HCT116 (cell line): ENCODE data around the gene SLC9A9. TPM values are rescaled to one million over a fixed set of nuclear protein-coding genes. Genes with fewer than 3 reads are reported as not detected.

Experiments
- ATAC-seq: fragments of 200-7000 bp; cut with Tn5 transposase; 2 replicates; pipeline ENCODE4 v1.9.1; 2020; ENCODE audit warnings: mild to moderate bottlenecking, moderate library complexity
- BruUV-seq: library from RNA; stranded (reverse); fragments of 400-500 nt; replicated peaks from 2 replicates; lab custom pipeline; 2021; lab: Mats Ljungman, UMichigan
- CTCF ChIA-PET: fragments of 300-600 bp; sonication (Branson Sonifier 250); formaldehyde crosslinking; loops from one replicate; lab custom pipeline; 2021; ENCODE audit warnings: antibody characterized with exemption; lab: Charles Lee
- POLR2A ChIA-PET: fragments of 300-600, 350-600 bp; sonication (Branson Sonifier 250); formaldehyde crosslinking; loops from one replicate; lab custom pipeline; 2021; ENCODE audit warnings: antibody characterized with exemption; lab: Charles Lee
- RAD21 ChIA-PET, 2 experiments: fragments of 300-600 bp; sonication (Branson Sonifier 250); formaldehyde crosslinking; loops; one replicate each; lab custom pipeline; 2023; ENCODE audit warnings: low total read pairs in 2 of 2; ENCODE audit not compliant: uncharacterized antibody in 2 of 2, unreplicated experiment in 2 of 2, low non-redundant PET in 1 of 2; lab: Charles Lee
- DNase-seq: peaks from one replicate; pipeline ENCODE4 v3.0.0-alpha.2; 2010; ENCODE audit warnings: low read depth, low spot score
- H2AFZ ChIP-seq: fragments of 200-600 bp; shearing (Covaris generic), sonication (generic); 2 replicates; pipeline ENCODE4 v1.6.1; 2017; ENCODE audit warnings: low read depth, mixed run types, mixed read lengths, antibody characterized with exemption, low read length; ENCODE audit not compliant: poor library complexity, severe bottlenecking
- H3K27ac ChIP-seq: 2 replicates; pipeline ENCODE4 v1.5.1; 2012; ENCODE audit warnings: low read depth, low read length
- H3K27me3 ChIP-seq: fragments of 200-600 bp; sonication (generic); 2 replicates; pipeline ENCODE4 v1.6.1; 2016; ENCODE audit warnings: mixed run types, low read length, mixed read lengths; ENCODE audit not compliant: insufficient read depth
- H3K36me3 ChIP-seq, 2 experiments: fragments of 200-500 bp in 1 of 2; fragments of 200-600 bp in 1 of 2; sonication (Bioruptor generic) in 1 of 2; sonication (generic) in 1 of 2; 2 replicates each; pipeline versions ENCODE4 v1.5.1 to v1.6.1; 2014 to 2016; ENCODE audit warnings: low read length in 2 of 2, inconsistent platforms in 1 of 2, mixed read lengths in 1 of 2, mixed run types in 1 of 2; ENCODE audit not compliant: insufficient read depth in 2 of 2, control insufficient read depth in 1 of 2
- H3K4me1 ChIP-seq, 2 experiments: fragments of 200-600 bp in 1 of 2; sonication (generic) in 1 of 2; 2 replicates each; pipeline versions ENCODE4 v1.5.1 to v1.6.1; 2012 to 2017; ENCODE audit warnings: low read length in 2 of 2, inconsistent platforms in 1 of 2, mild to moderate bottlenecking in 1 of 2, mixed read lengths in 1 of 2, mixed run types in 1 of 2, moderate library complexity in 1 of 2; ENCODE audit not compliant: insufficient read depth in 2 of 2, control insufficient read depth in 1 of 2
- H3K4me2 ChIP-seq: fragments of 200-600 bp; sonication (generic); 2 replicates; pipeline ENCODE4 v1.6.1; 2017; ENCODE audit warnings: mixed run types, low read length, mixed read lengths
- H3K4me3 ChIP-seq, 2 experiments: fragments of 200-600 bp in 1 of 2; sonication (generic) in 1 of 2; replicated peaks in 1 of 2; 2 replicates each; pipeline ENCODE4 v1.5.1; 2011 to 2016; ENCODE audit warnings: low read length in 2 of 2, control low read depth in 1 of 2, low read depth in 1 of 2, mild to moderate bottlenecking in 1 of 2, mixed read lengths in 1 of 2, mixed run types in 1 of 2
- H3K79me2 ChIP-seq: fragments of 200-600 bp; sonication (generic); 2 replicates; pipeline ENCODE4 v1.6.1; 2017; ENCODE audit warnings: mild to moderate bottlenecking, mixed run types, low read length, moderate library complexity, mixed read lengths; ENCODE audit not compliant: insufficient read depth
- H3K9ac ChIP-seq: fragments of 200-600 bp; sonication (generic); 2 replicates; pipeline ENCODE4 v1.6.1; 2016; ENCODE audit warnings: low read length, mixed read lengths
- H3K9me2 ChIP-seq: fragments of 200-600 bp; sonication (generic), shearing (Covaris generic); 2 replicates; pipeline ENCODE4 v1.6.1; 2017; ENCODE audit warnings: mixed run types, mild to moderate bottlenecking, moderate library complexity; ENCODE audit not compliant: insufficient read depth
- H3K9me3 ChIP-seq, 2 experiments: fragments of 200-500 bp in 1 of 2; fragments of 200-600 bp in 1 of 2; sonication (Bioruptor generic) in 1 of 2; sonication (generic) in 1 of 2; 2 replicates each; pipeline ENCODE4 v1.6.1; 2014 to 2017; ENCODE audit warnings: low read length in 2 of 2, mixed read lengths in 2 of 2, inconsistent platforms in 1 of 2, low read depth in 1 of 2, mild to moderate bottlenecking in 1 of 2, mixed run types in 1 of 2, moderate library complexity in 1 of 2; ENCODE audit not compliant: control insufficient read depth in 1 of 2, insufficient read depth in 1 of 2
- H4K20me1 ChIP-seq: fragments of 200-600 bp; sonication (generic), shearing (Covaris generic); 2 replicates; pipeline ENCODE4 v1.6.1; 2017; ENCODE audit warnings: mixed run types, mild to moderate bottlenecking, moderate library complexity; ENCODE audit not compliant: insufficient read depth
- CBX3 ChIP-seq: IDR thresholded peaks from 2 replicates; pipeline ENCODE4 v1.6.1; 2012; ENCODE audit warnings: low read depth
- ELF1 ChIP-seq: IDR thresholded peaks from 2 replicates; pipeline ENCODE4 v1.6.1; 2012; ENCODE audit warnings: low read depth, borderline replicate concordance
- EZH2 ChIP-seq: fragments of 200-600 bp; sonication (generic); IDR thresholded peaks from 2 replicates; pipeline ENCODE4 v1.6.1; 2017; ENCODE audit warnings: antibody characterized with exemption, mixed run types
- FOSL1 ChIP-seq: IDR thresholded peaks from 2 replicates; pipeline ENCODE4 v1.6.1; 2012; ENCODE audit warnings: low read depth
- JUND ChIP-seq: IDR thresholded peaks from 2 replicates; pipeline ENCODE4 v1.6.1; 2012
- MAX ChIP-seq: IDR thresholded peaks from 2 replicates; pipeline ENCODE4 v1.6.1; 2012
- POLR2A ChIP-seq: IDR thresholded peaks from 2 replicates; pipeline ENCODE4 v1.7.0; 2011; ENCODE audit warnings: borderline replicate concordance; ENCODE audit not compliant: insufficient read depth, insufficient read length; ENCODE audit errors: extremely low read depth
- POLR2AphosphoS5 ChIP-seq: IDR thresholded peaks from 2 replicates; pipeline ENCODE4 v1.6.1; 2011; ENCODE audit warnings: mild to moderate bottlenecking, low read depth, low read length, moderate library complexity
- RAD21 ChIP-seq: IDR thresholded peaks from 2 replicates; pipeline ENCODE4 v1.6.1; 2012; ENCODE audit warnings: low read depth, mild to moderate bottlenecking
- SIN3A ChIP-seq: IDR thresholded peaks from 2 replicates; pipeline ENCODE4 v1.6.1; 2012; ENCODE audit warnings: low read depth
- SP1 ChIP-seq: IDR thresholded peaks from 2 replicates; pipeline ENCODE4 v1.6.1; 2012; ENCODE audit warnings: low read depth
- SRF ChIP-seq: IDR thresholded peaks from 2 replicates; pipeline ENCODE4 v1.6.1; 2012; ENCODE audit warnings: low read depth
- TCF7L2 ChIP-seq: IDR thresholded peaks from 2 replicates; pipeline ENCODE4 v1.7.0; 2011; ENCODE audit warnings: borderline replicate concordance, inconsistent platforms; ENCODE audit not compliant: insufficient read depth, insufficient read length; ENCODE audit errors: extremely low read depth
- ZFX ChIP-seq: fragments of 450-650 bp; IDR thresholded peaks from 2 replicates; pipeline ENCODE4 v1.6.1; 2017
- intact Hi-C: fragments of 100-400 bp; cut with micrococcal nuclease; formaldehyde crosslinking; loops from 2 replicates; pipeline ENCODE4 v1.10.0; 2022
- total RNA-seq: library from RNA; stranded (reverse); gene quantifications from one replicate; pipeline ENCODE4 v1.2.1, GENCODE V29; 2021; ENCODE audit not compliant: unreplicated experiment
- TF ChIP-seq, protein P1 (sequence below): IDR thresholded peaks from 2 replicates; pipeline ENCODE4 v1.6.1; 2012; ENCODE audit warnings: low read depth
- TF ChIP-seq, protein P2 (sequence below), 3 experiments: fragments of 200-600 bp in 1 of 3; sonication (generic) in 1 of 3; IDR thresholded peaks in 2 of 3; conservative IDR thresholded peaks in 1 of 3; 2 replicates each; pipeline ENCODE4 v1.5.1; 2012 to 2017; ENCODE audit warnings: low read depth in 2 of 3, low read length in 2 of 3, antibody characterized with exemption in 1 of 3, borderline replicate concordance in 1 of 3, control low read depth in 1 of 3, mild to moderate bottlenecking in 1 of 3, mixed read lengths in 1 of 3, mixed run types in 1 of 3, moderate library complexity in 1 of 3; ENCODE audit not compliant: insufficient read depth in 1 of 3

SLC9A9 gene
- total RNA-seq, 1 experiment from 2014 or later = 0.20 TPM

GRCh38 chr3:143699424-143699823 is 148.8 kb downstream of the SLC9A9 start:
- BruUV-seq = no TSS peak
- POLR2A ChIA-PET = no interaction called here
- CTCF ChIA-PET = no interaction called here
- Histone ChIP-seq H3K4me1 (no peaks in the 10 kb centered on the region), H2AFZ (no peak overlapping the region), H3K9ac (no peak overlapping the region), H3K27ac (no peak overlapping the region), H3K4me2 (no peak overlapping the region), H3K79me2 (no peaks in the 10 kb centered on the region), H3K27me3 (0 out of 2 replicates have a peak, but pooled peaks cover 6% of the 10 kb centered on the region), H3K9me2 (no peaks in the 10 kb centered on the region), H3K4me3 (no peak overlapping the region), H4K20me1 (no peaks in the 10 kb centered on the region), H3K36me3 (no peaks in the 10 kb centered on the region), H3K9me3 (no peaks in the 10 kb centered on the region)
- DNase-seq = no peak
- intact Hi-C loops = no loop called here
- RAD21 ChIA-PET = no interaction called here
- no peak for TF ChIP-seq SIN3A
- TF ChIP-seq JUND = no peak
- no peak for TF ChIP-seq ELF1
- TF ChIP-seq CBX3 = no peak
- no peak for TF ChIP-seq ZFX
- TF ChIP-seq FOSL1 = no peak
- TF ChIP-seq POLR2AphosphoS5 = no peak
- no peak for TF ChIP-seq TCF7L2
- TF ChIP-seq RAD21 = no peak
- no peak for TF ChIP-seq POLR2A
- no peak for TF ChIP-seq SRF
- no peak for TF ChIP-seq SP1
- no peak for TF ChIP-seq EZH2
- no peak for ATAC-seq

- H3K4me2 ChIP-seq = no peak overlapping the region
- no peak overlapping the region for H2AFZ ChIP-seq
- no peak overlapping the region for H3K27ac ChIP-seq
- no peaks in the 10 kb centered on the region for H3K9me2 ChIP-seq
- H3K36me3 ChIP-seq = no peaks in the 10 kb centered on the region
- POLR2A ChIA-PET = no interaction called here
- H4K20me1 ChIP-seq = no peaks in the 10 kb centered on the region
- H3K9me3 ChIP-seq = no peaks in the 10 kb centered on the region
- BruUV-seq = no TSS peak
- intact Hi-C loops = no loop called here
- DNase-seq (no peak), ATAC-seq (no peak)
- CTCF ChIA-PET = interaction anchor here (0.9 kb wide), 1 partner anchor 24 kb away, joined by 3 read pairs; no protein-coding TSS in a partner anchor
- H3K79me2 ChIP-seq = no peaks in the 10 kb centered on the region
- no peak overlapping the region for H3K4me3 ChIP-seq
- no peak overlapping the region for H3K9ac ChIP-seq
- 0 out of 2 replicates have a peak, but pooled peaks cover 6% of the 10 kb centered on the region for H3K27me3 ChIP-seq
- RAD21 ChIA-PET = no interaction called here
- H3K4me1 ChIP-seq = no peaks in the 10 kb centered on the region
- TF ChIP-seq JUND = no peak
- TF ChIP-seq, protein P1, sequence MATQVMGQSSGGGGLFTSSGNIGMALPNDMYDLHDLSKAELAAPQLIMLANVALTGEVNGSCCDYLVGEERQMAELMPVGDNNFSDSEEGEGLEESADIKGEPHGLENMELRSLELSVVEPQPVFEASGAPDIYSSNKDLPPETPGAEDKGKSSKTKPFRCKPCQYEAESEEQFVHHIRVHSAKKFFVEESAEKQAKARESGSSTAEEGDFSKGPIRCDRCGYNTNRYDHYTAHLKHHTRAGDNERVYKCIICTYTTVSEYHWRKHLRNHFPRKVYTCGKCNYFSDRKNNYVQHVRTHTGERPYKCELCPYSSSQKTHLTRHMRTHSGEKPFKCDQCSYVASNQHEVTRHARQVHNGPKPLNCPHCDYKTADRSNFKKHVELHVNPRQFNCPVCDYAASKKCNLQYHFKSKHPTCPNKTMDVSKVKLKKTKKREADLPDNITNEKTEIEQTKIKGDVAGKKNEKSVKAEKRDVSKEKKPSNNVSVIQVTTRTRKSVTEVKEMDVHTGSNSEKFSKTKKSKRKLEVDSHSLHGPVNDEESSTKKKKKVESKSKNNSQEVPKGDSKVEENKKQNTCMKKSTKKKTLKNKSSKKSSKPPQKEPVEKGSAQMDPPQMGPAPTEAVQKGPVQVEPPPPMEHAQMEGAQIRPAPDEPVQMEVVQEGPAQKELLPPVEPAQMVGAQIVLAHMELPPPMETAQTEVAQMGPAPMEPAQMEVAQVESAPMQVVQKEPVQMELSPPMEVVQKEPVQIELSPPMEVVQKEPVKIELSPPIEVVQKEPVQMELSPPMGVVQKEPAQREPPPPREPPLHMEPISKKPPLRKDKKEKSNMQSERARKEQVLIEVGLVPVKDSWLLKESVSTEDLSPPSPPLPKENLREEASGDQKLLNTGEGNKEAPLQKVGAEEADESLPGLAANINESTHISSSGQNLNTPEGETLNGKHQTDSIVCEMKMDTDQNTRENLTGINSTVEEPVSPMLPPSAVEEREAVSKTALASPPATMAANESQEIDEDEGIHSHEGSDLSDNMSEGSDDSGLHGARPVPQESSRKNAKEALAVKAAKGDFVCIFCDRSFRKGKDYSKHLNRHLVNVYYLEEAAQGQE = no peak
- no peak for TF ChIP-seq POLR2A
- TF ChIP-seq, protein P2, sequence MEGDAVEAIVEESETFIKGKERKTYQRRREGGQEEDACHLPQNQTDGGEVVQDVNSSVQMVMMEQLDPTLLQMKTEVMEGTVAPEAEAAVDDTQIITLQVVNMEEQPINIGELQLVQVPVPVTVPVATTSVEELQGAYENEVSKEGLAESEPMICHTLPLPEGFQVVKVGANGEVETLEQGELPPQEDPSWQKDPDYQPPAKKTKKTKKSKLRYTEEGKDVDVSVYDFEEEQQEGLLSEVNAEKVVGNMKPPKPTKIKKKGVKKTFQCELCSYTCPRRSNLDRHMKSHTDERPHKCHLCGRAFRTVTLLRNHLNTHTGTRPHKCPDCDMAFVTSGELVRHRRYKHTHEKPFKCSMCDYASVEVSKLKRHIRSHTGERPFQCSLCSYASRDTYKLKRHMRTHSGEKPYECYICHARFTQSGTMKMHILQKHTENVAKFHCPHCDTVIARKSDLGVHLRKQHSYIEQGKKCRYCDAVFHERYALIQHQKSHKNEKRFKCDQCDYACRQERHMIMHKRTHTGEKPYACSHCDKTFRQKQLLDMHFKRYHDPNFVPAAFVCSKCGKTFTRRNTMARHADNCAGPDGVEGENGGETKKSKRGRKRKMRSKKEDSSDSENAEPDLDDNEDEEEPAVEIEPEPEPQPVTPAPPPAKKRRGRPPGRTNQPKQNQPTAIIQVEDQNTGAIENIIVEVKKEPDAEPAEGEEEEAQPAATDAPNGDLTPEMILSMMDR (IDR thresholded peaks at IDR 0.05 in 2 of 3, conservative IDR thresholded peaks at IDR 0.05 in 1 of 3; ENCODE audit: borderline replicate concordance in 1 of 3, insufficient read depth in 1 of 3, low read depth in 2 of 3, low read length in 2 of 3) = no peak
- TF ChIP-seq SP1 = no peak
- no peak for TF ChIP-seq ELF1
- no peak for TF ChIP-seq MAX
- no peak for TF ChIP-seq SIN3A
- no peak for TF ChIP-seq ZFX
These were observed 149.5 kb downstream of the SLC9A9 start for GRCh38 chr3:143698682-143699303.
